Neural cell (in vitro differentiated cells): Measurements from ENCODE around the gene SLC44A5.

Experiments
- CTCF ChIP-seq: fragments of 450-650 bp; IDR thresholded peaks from 2 replicates; pipeline ENCODE4 v1.5.1; 2014; ENCODE audit warnings: antibody characterized with exemption, mild to moderate bottlenecking, moderate library complexity; ENCODE audit not compliant: poor library complexity, severe bottlenecking
- EZH2 ChIP-seq: fragments of 200-600, 300-800 bp; shearing (Covaris generic), sonication (generic); IDR thresholded peaks from 2 replicates; pipeline ENCODE4 v1.6.1; 2014; ENCODE audit warnings: antibody characterized with exemption, low read length, borderline replicate concordance, mild to moderate bottlenecking; ENCODE audit not compliant: insufficient read depth, poor library complexity, severe bottlenecking

GRCh38 chr1:75208862-75209261 lies 402.1 kb downstream of the SLC44A5 start:
- no peak for TF ChIP-seq CTCF
- TF ChIP-seq EZH2: no peak
